ENCODE data around the gene DHRS1.

The DHRS1 gene

GRCh38 chr14:24241829-24242443 is 57.6 kb downstream of the DHRS1 start:
- DNase-seq: peak; percentile 93

All from NCI-H2029 (cell line).